Sigmoid colon (tissue), 4 donors: ENCODE data around the gene SBF2.

ENCODE experiments used
- CTCF ChIP-seq, 4 experiments: fragments of 450-650 bp in 3 of 4; fragments of 200-600 bp in 1 of 4; IDR thresholded peaks; one replicate each; pipeline ENCODE4 v1.5.1; 2016 to 2019; ENCODE audit warnings: antibody characterized with exemption in 4 of 4, mild to moderate bottlenecking in 3 of 4, moderate library complexity in 2 of 4
- POLR2AphosphoS5 ChIP-seq, 4 donors: sonication (generic); formaldehyde crosslinking; IDR thresholded peaks; one replicate each; pipeline ENCODE4 v1.6.1; 2017; ENCODE audit warnings: antibody characterized with exemption in 4 of 4

GRCh38 chr11:10192036-10192435 is 102.0 kb downstream of the SBF2 start:
- TF ChIP-seq CTCF (IDR thresholded peaks at IDR 0.05) (no peak), POLR2AphosphoS5 (IDR thresholded peaks at IDR 0.05) (no peak)
